SK-N-MC (cell line): ENCODE measurements around the gene FHIP1A.

Experiments
- DNase-seq: peaks from one replicate; pipeline ENCODE4 v3.0.0-alpha.2; 2011; ENCODE audit warnings: low read depth, low spot score
- H3K27ac ChIP-seq: fragments of 200-600 bp; sonication (generic); 2 replicates; pipeline ENCODE4 v1.5.1; 2016; ENCODE audit warnings: mixed run types
- H3K36me3 ChIP-seq: fragments of 200-600 bp; sonication (generic); 2 replicates; pipeline ENCODE4 v1.6.1; 2017; ENCODE audit warnings: antibody characterized with exemption, low read length, mixed read lengths; ENCODE audit not compliant: insufficient read depth
- H3K4me3 ChIP-seq: fragments of 200-600 bp; sonication (generic); 2 replicates; pipeline ENCODE4 v1.5.1; 2016
- H3K9ac ChIP-seq: fragments of 200-600 bp; sonication (generic); 2 replicates; pipeline ENCODE4 v1.8.0; 2017; ENCODE audit warnings: mixed run types, mixed read lengths; ENCODE audit not compliant: insufficient read length
- H3K9me3 ChIP-seq: fragments of 200-600 bp; sonication (generic); 2 replicates; pipeline ENCODE4 v1.6.1; 2017; ENCODE audit warnings: low read depth, mild to moderate bottlenecking, antibody characterized with exemption, low read length, moderate library complexity, mixed read lengths
- EZH2 ChIP-seq: fragments of 200-600 bp; sonication (generic); IDR thresholded peaks from one replicate; pipeline ENCODE4 v1.6.1; 2017; ENCODE audit warnings: antibody characterized with exemption
- FOXP2 ChIP-seq: optimal IDR thresholded peaks from 2 replicates; pipeline ENCODE3; 2011; ENCODE audit warnings: mild to moderate bottlenecking, moderate library complexity; ENCODE audit not compliant: insufficient read depth; ENCODE audit errors: extremely low read length, control extremely low read depth
- POLR2AphosphoS5 ChIP-seq: IDR thresholded peaks from 2 replicates; pipeline ENCODE4 v1.6.1; 2012; ENCODE audit warnings: mild to moderate bottlenecking, low read depth, low read length, borderline replicate concordance

Gene FHIP1A

DNA sequence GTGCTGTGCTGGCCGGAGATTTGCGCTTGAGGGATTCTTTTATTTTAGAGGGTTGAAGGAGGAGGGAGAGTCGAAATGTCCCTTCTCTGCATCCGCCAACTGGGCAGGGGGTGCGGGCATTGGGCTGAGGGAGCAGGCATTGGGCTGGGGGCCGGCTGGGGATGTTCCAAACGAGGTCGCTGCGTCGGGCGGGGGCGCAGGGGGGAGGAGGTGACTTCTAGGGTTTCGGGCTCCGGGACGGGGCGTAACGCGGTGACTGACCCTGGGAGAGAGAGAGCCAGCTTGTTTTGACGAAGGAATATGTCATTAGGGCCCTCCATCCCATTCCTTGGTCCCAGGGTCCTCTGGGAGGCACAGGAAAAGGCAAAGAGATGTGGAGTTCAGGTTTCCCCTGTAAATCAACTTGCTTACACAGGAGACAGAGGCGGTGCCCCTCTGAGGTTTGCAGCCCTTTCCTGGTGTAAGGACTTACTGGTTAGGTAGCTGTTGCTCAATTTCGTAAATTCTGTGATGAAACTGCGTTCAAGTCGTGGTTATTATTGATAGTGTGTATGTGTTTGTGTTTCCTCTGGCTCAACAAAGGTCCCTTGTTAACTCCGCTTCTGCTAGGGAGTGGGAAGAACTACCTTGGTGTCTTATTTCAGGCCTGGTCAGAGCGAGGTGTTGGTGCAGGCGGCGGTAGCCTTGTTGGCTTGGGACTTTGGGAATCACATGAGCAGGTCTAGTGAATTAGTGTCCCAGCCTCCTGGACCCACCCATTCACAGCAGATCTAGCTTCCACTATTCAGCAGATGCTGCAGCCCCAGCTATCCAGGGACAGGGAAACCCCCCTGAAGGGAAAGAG is 716 bp downstream of the FHIP1A start:
- peak overlapping the region; percentile 63 for H3K9ac ChIP-seq
- peak overlapping the region; percentile 81 for H3K4me3 ChIP-seq
- no peak for TF ChIP-seq FOXP2
- H3K27ac ChIP-seq = no peak overlapping the region
- no peak for DNase-seq
- no peaks in the 10 kb centered on the region for H3K9me3 ChIP-seq
- H3K36me3 ChIP-seq = no peaks in the 10 kb centered on the region

DNA sequence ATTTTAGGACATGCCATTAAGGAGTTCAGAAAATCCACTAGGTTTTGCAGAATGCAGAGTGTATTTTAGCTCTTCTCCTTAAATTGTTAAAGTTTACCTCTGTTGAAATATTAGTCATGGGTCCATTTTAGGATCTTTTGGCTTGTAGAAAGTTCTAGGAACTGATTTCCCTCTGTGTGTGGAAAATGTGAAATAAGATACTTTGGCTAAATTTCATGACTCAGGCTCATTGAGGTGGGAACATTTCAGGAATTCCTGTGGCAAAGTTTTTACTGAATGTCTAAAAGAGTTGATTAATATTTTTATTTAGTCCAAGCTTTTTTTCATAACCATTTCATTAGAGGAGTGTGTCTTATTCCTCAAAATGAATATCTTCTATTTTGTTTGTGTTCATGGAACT is 7.0 kb downstream of the FHIP1A start:
- no peak overlapping the region for H3K4me3 ChIP-seq
- DNase-seq = no peak
- H3K27ac ChIP-seq = no peak overlapping the region
- H3K9ac ChIP-seq = no peak overlapping the region
- no peaks in the 10 kb centered on the region for H3K36me3 ChIP-seq
- no peaks in the 10 kb centered on the region for H3K9me3 ChIP-seq
- TF ChIP-seq FOXP2 = no peak
- no peak for TF ChIP-seq POLR2AphosphoS5
- no peak for TF ChIP-seq EZH2

DNA sequence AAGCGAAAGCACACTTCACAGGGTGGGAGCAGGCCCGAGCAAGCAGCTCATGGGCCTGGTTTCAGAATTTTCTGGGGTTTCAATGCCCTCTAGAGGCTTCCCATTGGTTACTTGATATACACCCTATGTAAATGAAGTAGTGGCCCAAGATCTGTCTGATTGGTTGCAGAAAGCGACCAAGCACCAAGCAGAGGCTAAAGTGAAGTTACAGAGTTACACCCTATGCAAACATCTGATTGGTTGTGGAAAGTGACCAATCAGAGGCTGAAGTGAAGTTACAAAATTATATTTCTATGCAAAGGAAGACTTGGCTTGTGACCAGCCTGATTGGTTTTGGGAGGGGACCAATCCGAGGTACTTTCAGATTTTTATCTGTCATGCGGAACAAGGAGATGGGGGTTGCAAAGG is 8.2 kb downstream of the FHIP1A start:
- Histone ChIP-seq H3K4me3 (no peak overlapping the region), H3K27ac (no peak overlapping the region), H3K36me3 (no peaks in the 10 kb centered on the region), H3K9me3 (no peaks in the 10 kb centered on the region), H3K9ac (no peak overlapping the region)
- TF ChIP-seq POLR2AphosphoS5 = no peak
- no peak for TF ChIP-seq FOXP2
- TF ChIP-seq EZH2 = no peak
- no peak for DNase-seq

DNA sequence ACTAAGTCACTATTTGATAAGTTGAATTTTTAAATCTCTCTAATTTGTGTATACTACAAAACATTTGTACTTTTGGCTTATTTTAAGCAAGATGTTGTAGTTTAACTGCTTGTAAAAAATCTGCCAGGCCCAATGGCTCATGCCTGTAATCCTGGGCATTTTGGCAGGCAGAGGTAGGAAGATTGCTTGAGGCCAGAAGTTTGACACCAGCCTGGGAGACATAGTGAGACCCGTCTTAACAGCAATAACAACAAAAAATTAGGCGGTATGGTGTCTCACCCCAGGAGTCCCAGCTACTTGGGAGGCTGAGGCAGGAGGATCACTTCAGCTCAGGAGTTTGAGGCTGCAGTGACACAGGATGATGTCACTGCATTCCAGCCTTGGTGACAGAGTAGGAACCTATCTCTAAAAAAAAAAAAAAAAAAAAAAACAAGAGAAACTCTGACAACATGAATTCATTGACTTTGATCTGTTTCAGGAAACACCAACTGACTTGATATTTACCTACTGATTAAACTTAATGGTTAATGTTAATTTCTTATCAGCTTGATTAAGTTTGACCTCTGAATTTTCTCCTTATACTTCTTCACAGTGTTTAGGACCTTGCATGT is 8.9 kb downstream of the FHIP1A start:
- no peaks in the 10 kb centered on the region for H3K9me3 ChIP-seq
- H3K27ac ChIP-seq = no peak overlapping the region
- no peaks in the 10 kb centered on the region for H3K36me3 ChIP-seq
- no peak for DNase-seq
- no peak overlapping the region for H3K4me3 ChIP-seq
- H3K9ac ChIP-seq = no peak overlapping the region
- TF ChIP-seq POLR2AphosphoS5 = no peak
- no peak for TF ChIP-seq FOXP2
- no peak for TF ChIP-seq EZH2

DNA sequence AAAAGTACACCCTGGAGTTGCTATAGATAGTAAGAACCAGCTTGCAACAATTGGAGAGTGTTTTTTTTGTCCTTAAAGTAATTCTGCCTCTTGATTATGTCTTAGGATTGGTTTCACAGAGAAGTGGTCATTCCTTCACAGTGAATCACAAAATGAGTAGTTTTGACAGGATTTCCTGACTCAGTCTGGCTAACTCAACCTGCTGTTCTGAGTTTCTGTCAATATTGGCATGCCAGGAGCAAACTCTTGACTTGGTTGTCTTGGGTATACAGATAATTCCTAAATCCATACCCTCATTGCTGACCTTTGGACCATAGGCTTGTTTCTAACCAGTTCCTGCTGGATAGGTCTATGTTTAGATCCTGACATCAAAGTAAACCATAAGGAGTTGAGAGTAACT is 9.4 kb downstream of the FHIP1A start:
- no peak for TF ChIP-seq EZH2
- TF ChIP-seq FOXP2 = no peak
- no peak for TF ChIP-seq POLR2AphosphoS5
- no peaks in the 10 kb centered on the region for H3K36me3 ChIP-seq
- H3K27ac ChIP-seq = no peak overlapping the region
- DNase-seq = no peak
- no peak overlapping the region for H3K4me3 ChIP-seq
- H3K9ac ChIP-seq = no peak overlapping the region
- no peaks in the 10 kb centered on the region for H3K9me3 ChIP-seq

DNA sequence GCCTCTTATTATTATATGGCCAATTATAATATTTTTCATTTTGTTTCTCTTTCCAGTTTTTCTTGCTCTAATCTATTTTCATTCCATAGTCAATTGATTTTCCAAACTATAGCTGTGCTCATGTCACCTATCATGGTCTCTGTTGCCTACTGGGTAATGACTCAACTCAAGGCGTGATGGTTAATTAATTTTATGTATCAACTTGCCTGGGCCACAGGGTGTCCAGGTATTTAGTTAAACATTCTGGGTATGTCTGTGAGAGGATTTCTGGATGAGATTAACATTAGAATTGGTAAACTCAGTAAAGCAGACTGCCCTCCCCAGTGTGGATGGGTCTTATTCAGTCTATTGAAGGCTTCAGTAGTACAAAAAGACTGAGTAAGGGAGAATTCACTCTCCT is 9.9 kb downstream of the FHIP1A start:
- Histone ChIP-seq H3K9me3 (no peaks in the 10 kb centered on the region), H3K9ac (no peak overlapping the region), H3K4me3 (no peak overlapping the region), H3K27ac (no peak overlapping the region), H3K36me3 (no peaks in the 10 kb centered on the region)
- DNase-seq = no peak
- TF ChIP-seq FOXP2 (no peak), EZH2 (no peak), POLR2AphosphoS5 (no peak)

DNA sequence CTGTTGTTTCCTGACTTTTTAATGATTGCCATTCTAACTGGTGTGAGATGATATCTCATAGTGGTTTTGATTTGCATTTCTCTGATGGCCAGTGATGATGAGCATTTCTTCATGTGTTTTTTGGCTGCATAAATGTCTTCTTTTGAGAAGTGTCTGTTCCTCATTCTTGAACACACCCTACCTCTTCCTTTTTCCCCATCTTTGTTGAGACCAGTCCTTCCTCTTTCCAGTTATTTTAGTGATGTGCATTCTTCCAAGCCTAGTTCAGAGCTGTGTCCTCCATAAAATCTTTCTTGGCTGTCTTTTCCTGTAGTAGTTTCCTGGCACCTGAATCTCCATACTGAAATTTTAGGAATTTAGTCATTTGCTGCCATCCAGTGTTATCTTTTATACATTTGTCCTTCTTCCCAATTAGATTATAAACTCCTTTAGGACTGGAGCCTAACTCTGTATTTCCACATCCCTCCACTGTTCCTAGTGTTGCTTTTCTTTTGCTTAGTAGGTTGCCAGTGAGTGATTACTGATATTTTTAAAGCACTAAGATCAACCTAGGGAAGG is 11.4 kb downstream of the FHIP1A start:
- DNase-seq = no peak
- Histone ChIP-seq H3K36me3 (no peaks in the 10 kb centered on the region), H3K9me3 (no peaks in the 10 kb centered on the region), H3K4me3 (no peak overlapping the region), H3K9ac (no peak overlapping the region), H3K27ac (no peak overlapping the region)
- no peak for TF ChIP-seq FOXP2
- TF ChIP-seq POLR2AphosphoS5 = no peak
- no peak for TF ChIP-seq EZH2

DNA sequence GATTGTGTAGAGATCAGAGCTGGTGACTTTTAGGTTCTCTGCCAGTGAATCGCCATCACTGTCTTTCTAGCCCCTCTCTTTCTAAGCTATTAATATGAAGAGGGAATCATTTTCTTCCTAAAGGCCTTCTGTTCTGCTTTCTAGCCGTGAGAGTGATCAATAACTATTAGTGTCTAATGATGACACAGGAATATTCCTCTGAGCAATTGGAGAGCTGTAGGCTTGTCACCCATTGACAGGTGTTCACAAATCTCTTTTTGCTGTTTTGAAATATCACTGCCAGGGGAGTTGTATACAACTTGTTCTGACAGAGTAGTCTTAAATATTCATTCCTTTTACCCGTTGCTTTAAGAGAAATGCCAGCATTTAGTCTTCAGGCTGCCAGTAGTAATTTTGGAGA is 13.9 kb downstream of the FHIP1A start:
- no peak overlapping the region for H3K27ac ChIP-seq
- H3K36me3 ChIP-seq = no peaks in the 10 kb centered on the region
- TF ChIP-seq FOXP2 = no peak
- TF ChIP-seq EZH2 = no peak
- no peak for TF ChIP-seq POLR2AphosphoS5
- H3K9me3 ChIP-seq = no peaks in the 10 kb centered on the region
- no peak for DNase-seq
- H3K4me3 ChIP-seq = no peak overlapping the region
- no peak overlapping the region for H3K9ac ChIP-seq

DNA sequence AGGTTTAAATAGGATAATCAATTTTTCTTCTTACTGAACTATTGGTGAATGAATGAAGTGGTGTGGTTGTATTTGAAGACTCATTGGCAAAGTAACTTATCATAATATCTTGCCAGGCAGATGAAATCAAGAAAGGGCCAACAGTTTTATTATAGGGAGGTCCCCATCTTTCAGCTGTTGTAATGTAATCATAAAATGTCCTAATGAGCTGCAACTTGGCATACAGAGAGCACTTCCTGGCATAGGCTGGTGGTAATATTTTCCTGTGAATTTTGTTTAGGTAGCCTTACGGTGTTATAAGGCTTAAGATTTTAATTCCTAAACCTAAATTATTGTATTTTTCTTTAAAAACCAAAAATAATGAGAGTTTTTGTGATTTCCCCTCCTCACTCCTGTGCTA is 17.5 kb downstream of the FHIP1A start:
- H3K9me3 ChIP-seq = no peaks in the 10 kb centered on the region
- no peak overlapping the region for H3K9ac ChIP-seq
- H3K36me3 ChIP-seq = no peaks in the 10 kb centered on the region
- TF ChIP-seq FOXP2 = no peak
- TF ChIP-seq POLR2AphosphoS5 = no peak
- TF ChIP-seq EZH2 = no peak
- H3K27ac ChIP-seq = no peak overlapping the region
- DNase-seq = no peak
- H3K4me3 ChIP-seq = no peak overlapping the region
